GM21423 (cell line): ENCODE measurements around the gene AFDN.

Source experiments
- ATAC-seq: cut with Tn5 transposase; IDR thresholded peaks from one replicate; pipeline ENCODE4 v1.9.1; 2021; ENCODE audit warnings: mild to moderate bottlenecking, moderate library complexity; ENCODE audit not compliant: unreplicated experiment

Gene AFDN

GRCh38 chr6:167944130-167944529 lies 117.4 kb downstream of the AFDN start:
- ATAC-seq: no peak

GRCh38 chr6:167946007-167946406 lies 119.3 kb downstream of the AFDN start:
- no peak for ATAC-seq

- ATAC-seq: no peak
Observed at GRCh38 chr6:167946604-167947003, 119.9 kb downstream of the AFDN start.

- ATAC-seq: no peak
Observed at GRCh38 chr6:167947716-167948115, 121.0 kb downstream of the AFDN start.

- no peak for ATAC-seq
Observed at GRCh38 chr6:167948716-167949115, 122.0 kb downstream of the AFDN start.

- no peak for ATAC-seq
Observed at GRCh38 chr6:167949121-167949684, 122.5 kb downstream of the AFDN start.

GRCh38 chr6:167951781-167952511 lies 125.2 kb downstream of the AFDN start:
- no peak for ATAC-seq

- ATAC-seq: no peak
Observed at GRCh38 chr6:167952512-167952859, 125.8 kb downstream of the AFDN start.

GRCh38 chr6:167953551-167953950 lies 126.8 kb downstream of the AFDN start:
- no peak for ATAC-seq

- ATAC-seq: no peak
Observed at GRCh38 chr6:167954151-167954550, 127.4 kb downstream of the AFDN start.

GRCh38 chr6:167956491-167956890 lies 129.8 kb downstream of the AFDN start:
- no peak for ATAC-seq

GRCh38 chr6:167956983-167957492 lies 130.3 kb downstream of the AFDN start:
- ATAC-seq: no peak

GRCh38 chr6:167957626-167958025 lies 130.9 kb downstream of the AFDN start:
- ATAC-seq: no peak

GRCh38 chr6:167960579-167960978 lies 133.9 kb downstream of the AFDN start:
- ATAC-seq: no peak

GRCh38 chr6:167962711-167963110 lies 136.0 kb downstream of the AFDN start:
- no peak for ATAC-seq

- no peak for ATAC-seq
Observed at GRCh38 chr6:167963589-167964057, 136.9 kb downstream of the AFDN start.

- no peak for ATAC-seq
Observed at GRCh38 chr6:167965592-167966539, 139.2 kb downstream of the AFDN start.

- no peak for ATAC-seq
Observed at GRCh38 chr6:167966540-167966905, 139.8 kb downstream of the AFDN start.

GRCh38 chr6:167968091-167968490 lies 141.4 kb downstream of the AFDN start:
- ATAC-seq: no peak

GRCh38 chr6:167970230-167970629 lies 143.5 kb downstream of the AFDN start:
- ATAC-seq: no peak

- no peak for ATAC-seq
Observed at GRCh38 chr6:167972193-167972592, 145.5 kb downstream of the AFDN start.
